ENCODE results near the gene LDLRAD2. TPM values are rescaled to one million over a fixed set of nuclear protein-coding genes. Genes with fewer than 3 reads are reported as not detected.

The LDLRAD2 gene
- total RNA-seq, 1 experiment from 2014 or later, result not detected

- POLR2A ChIA-PET (ENCODE audit: unreplicated experiment), result no interaction called here
Measured at GRCh38 chr1:21833392-21833976, 21.4 kb downstream of the LDLRAD2 start.

GRCh38 chr1:21834094-21834493, 22.0 kb downstream of the LDLRAD2 start:
- H3K4me1 ChIP-seq (ENCODE audit: insufficient read depth, low read length), result no peaks in the 10 kb centered on the region
- CTCF ChIA-PET, result no interaction called here
- peak; percentile 34 for ATAC-seq
- H3K9me3 ChIP-seq (ENCODE audit: low read length), result no peaks in the 10 kb centered on the region
- H3F3A ChIP-seq (ENCODE audit: low read length, unreplicated experiment), result no peaks in the 10 kb centered on the region
- H3K36me3 ChIP-seq (ENCODE audit: low read depth, low read length), result peaks cover 23% of the 10 kb centered on the region
- TF ChIP-seq EZH2phosphoT487 (IDR thresholded peaks at IDR 0.05; ENCODE audit: borderline replicate concordance, low read length) (no peak), EZH2 (IDR thresholded peaks at IDR 0.05; ENCODE audit: low read length, unreplicated experiment) (no peak)
- TF ChIP-seq, protein P1, sequence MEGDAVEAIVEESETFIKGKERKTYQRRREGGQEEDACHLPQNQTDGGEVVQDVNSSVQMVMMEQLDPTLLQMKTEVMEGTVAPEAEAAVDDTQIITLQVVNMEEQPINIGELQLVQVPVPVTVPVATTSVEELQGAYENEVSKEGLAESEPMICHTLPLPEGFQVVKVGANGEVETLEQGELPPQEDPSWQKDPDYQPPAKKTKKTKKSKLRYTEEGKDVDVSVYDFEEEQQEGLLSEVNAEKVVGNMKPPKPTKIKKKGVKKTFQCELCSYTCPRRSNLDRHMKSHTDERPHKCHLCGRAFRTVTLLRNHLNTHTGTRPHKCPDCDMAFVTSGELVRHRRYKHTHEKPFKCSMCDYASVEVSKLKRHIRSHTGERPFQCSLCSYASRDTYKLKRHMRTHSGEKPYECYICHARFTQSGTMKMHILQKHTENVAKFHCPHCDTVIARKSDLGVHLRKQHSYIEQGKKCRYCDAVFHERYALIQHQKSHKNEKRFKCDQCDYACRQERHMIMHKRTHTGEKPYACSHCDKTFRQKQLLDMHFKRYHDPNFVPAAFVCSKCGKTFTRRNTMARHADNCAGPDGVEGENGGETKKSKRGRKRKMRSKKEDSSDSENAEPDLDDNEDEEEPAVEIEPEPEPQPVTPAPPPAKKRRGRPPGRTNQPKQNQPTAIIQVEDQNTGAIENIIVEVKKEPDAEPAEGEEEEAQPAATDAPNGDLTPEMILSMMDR (conservative IDR thresholded peaks at IDR 0.05; ENCODE audit: low read depth, low read length), result peak; percentile 30; the same call in 1 of the 2 replicates
- POLR2A ChIA-PET (ENCODE audit: unreplicated experiment), result no interaction called here
- H3K9me2 ChIP-seq (replicated peaks; ENCODE audit: low read length), result no peaks in the 10 kb centered on the region
- BruUV-seq (replicated peaks), result no TSS peak
- H4K20me1 ChIP-seq (ENCODE audit: low read length), result no peaks in the 10 kb centered on the region
- DNase-seq, result no peak
- H3K4me3 ChIP-seq (ENCODE audit: low read length), result no peak overlapping the region
- no peak overlapping the region for H3K9ac ChIP-seq (ENCODE audit: low read length)
- no peak overlapping the region for H3K4me2 ChIP-seq (ENCODE audit: low read length)
- no peaks in the 10 kb centered on the region for H3K27me3 ChIP-seq (ENCODE audit: low read length)
- no peak overlapping the region for H2AFZ ChIP-seq (ENCODE audit: low read length)
- H3K79me2 ChIP-seq (ENCODE audit: low read length), result no peaks in the 10 kb centered on the region
- no peak overlapping the region for H3K27ac ChIP-seq (ENCODE audit: low read length)
- intact Hi-C loops (cut with micrococcal nuclease), result no loop called here

More at GRCh38 chr1:21833392-21833976, 21.4 kb downstream of the LDLRAD2 start:
- H3K27ac ChIP-seq (ENCODE audit: low read length), result no peak overlapping the region
- no peak overlapping the region for H3K4me2 ChIP-seq (ENCODE audit: low read length)
- H3K9me3 ChIP-seq (ENCODE audit: low read length), result no peaks in the 10 kb centered on the region
- no TSS peak for BruUV-seq (replicated peaks)
- CTCF ChIA-PET, result no interaction called here
- no peaks in the 10 kb centered on the region for H4K20me1 ChIP-seq (ENCODE audit: low read length)
- DNase-seq (no peak), ATAC-seq (no peak)
- H3K4me3 ChIP-seq (ENCODE audit: low read length), result no peak overlapping the region
- no peaks in the 10 kb centered on the region for H3K4me1 ChIP-seq (ENCODE audit: insufficient read depth, low read length)
- intact Hi-C loops (cut with micrococcal nuclease), result no loop called here
- no peaks in the 10 kb centered on the region for H3K27me3 ChIP-seq (ENCODE audit: low read length)
- H3K79me2 ChIP-seq (ENCODE audit: low read length), result no peaks in the 10 kb centered on the region
- no peak overlapping the region for H2AFZ ChIP-seq (ENCODE audit: low read length)
- H3F3A ChIP-seq (ENCODE audit: low read length, unreplicated experiment), result no peaks in the 10 kb centered on the region
- no peaks in the 10 kb centered on the region for H3K9me2 ChIP-seq (replicated peaks; ENCODE audit: low read length)
- no peak overlapping the region for H3K9ac ChIP-seq (ENCODE audit: low read length)
- TF ChIP-seq, protein P1 (conservative IDR thresholded peaks at IDR 0.05; ENCODE audit: low read depth, low read length), result no peak
- no peak for TF ChIP-seq EZH2 (IDR thresholded peaks at IDR 0.05; ENCODE audit: low read length, unreplicated experiment)
- no peak for TF ChIP-seq EZH2phosphoT487 (IDR thresholded peaks at IDR 0.05; ENCODE audit: borderline replicate concordance, low read length)
- H3K36me3 ChIP-seq (ENCODE audit: low read depth, low read length), result peaks cover 23% of the 10 kb centered on the region

- CTCF ChIA-PET, result no interaction called here
- Histone ChIP-seq H3K4me2 (ENCODE audit: low read length) (no peak overlapping the region), H3K4me3 (ENCODE audit: low read length) (no peak overlapping the region), H3K9ac (ENCODE audit: low read length) (no peak overlapping the region), H2AFZ (ENCODE audit: low read length) (no peak overlapping the region), H3K9me2 (replicated peaks; ENCODE audit: low read length) (no peaks in the 10 kb centered on the region), H3F3A (ENCODE audit: low read length, unreplicated experiment) (no peaks in the 10 kb centered on the region), H4K20me1 (ENCODE audit: low read length) (no peaks in the 10 kb centered on the region), H3K9me3 (ENCODE audit: low read length) (no peaks in the 10 kb centered on the region), H3K27ac (ENCODE audit: low read length) (no peak overlapping the region), H3K4me1 (ENCODE audit: insufficient read depth, low read length) (no peaks in the 10 kb centered on the region), H3K79me2 (ENCODE audit: low read length) (no peaks in the 10 kb centered on the region), H3K27me3 (ENCODE audit: low read length) (no peaks in the 10 kb centered on the region), H3K36me3 (ENCODE audit: low read depth, low read length) (peaks cover 23% of the 10 kb centered on the region)
- no TSS peak for BruUV-seq (replicated peaks)
- TF ChIP-seq EZH2 (IDR thresholded peaks at IDR 0.05; ENCODE audit: low read length, unreplicated experiment), result no peak
- no peak for TF ChIP-seq EZH2phosphoT487 (IDR thresholded peaks at IDR 0.05; ENCODE audit: borderline replicate concordance, low read length)
- TF ChIP-seq, protein P1 (conservative IDR thresholded peaks at IDR 0.05; ENCODE audit: low read depth, low read length), result no peak
- DNase-seq (no peak), ATAC-seq (no peak)
- intact Hi-C loops (cut with micrococcal nuclease), result no loop called here
- POLR2A ChIA-PET (ENCODE audit: unreplicated experiment), result no interaction called here
Measured at GRCh38 chr1:21834666-21835065, 22.6 kb downstream of the LDLRAD2 start.

All from PC-3 (cell line).